Endothelial cell of umbilical vein (primary cell): Measurements from ENCODE around the gene KIF6. TPM values are rescaled to one million over a fixed set of nuclear protein-coding genes. Genes with fewer than 3 reads are reported as not detected.

Source experiments
- BruUV-seq: library from RNA; stranded (reverse); fragments of 400-500 nt; replicated peaks from 2 replicates; lab custom pipeline; 2021; lab: Mats Ljungman, UMichigan
- CTCF ChIA-PET: fragments of 300-600, 350-600 bp; sonication (Branson Sonifier 250); formaldehyde crosslinking; loops from one replicate; lab custom pipeline; 2021; ENCODE audit warnings: antibody characterized with exemption, inconsistent platforms; lab: Charles Lee
- POLR2A ChIA-PET: fragments of 300-600, 350-600 bp; sonication (Branson Sonifier 250); formaldehyde crosslinking; loops from one replicate; lab custom pipeline; 2021; ENCODE audit warnings: antibody characterized with exemption, inconsistent platforms; lab: Charles Lee
- DNase-seq: peaks from one replicate; pipeline ENCODE4 v3.0.0-alpha.2; 2011; ENCODE audit warnings: low read depth, low spot score
- FAIRE-seq: peaks from 2 replicates; lab custom pipeline; 2011; peaks lifted over from hg19 to GRCh38; lab: Jason Lieb, UNC
- H2AFZ ChIP-seq: 2 replicates; pipeline ENCODE4 v1.6.0; 2012; ENCODE audit warnings: low read depth, low read length, control low read depth, inconsistent platforms
- H3K27ac ChIP-seq: 2 replicates; pipeline ENCODE4 v1.5.1; 2011; ENCODE audit warnings: low read depth, mild to moderate bottlenecking, control low read depth, low read length, moderate library complexity; ENCODE audit not compliant: insufficient read depth
- H3K27me3 ChIP-seq, 2 experiments: 2 replicates each; pipeline versions ENCODE4 v1.6.0 to v1.6.1; 2011; ENCODE audit warnings: low read length in 2 of 2, mixed read lengths in 1 of 2; ENCODE audit not compliant: control insufficient read depth in 2 of 2, insufficient read depth in 2 of 2
- H3K36me3 ChIP-seq, 2 experiments: 2 replicates in 1 of 2; 3 replicates in 1 of 2; pipeline ENCODE4 v1.5.1; 2011; ENCODE audit warnings: low read length in 2 of 2, mild to moderate bottlenecking in 1 of 2, moderate library complexity in 1 of 2; ENCODE audit not compliant: control insufficient read depth in 2 of 2, insufficient read depth in 2 of 2; ENCODE audit errors: extremely low read depth in 1 of 2
- H3K4me1 ChIP-seq: 3 replicates; pipeline ENCODE4 v1.5.1; 2011; ENCODE audit warnings: mild to moderate bottlenecking, low read length; ENCODE audit not compliant: control insufficient read depth, insufficient read depth; ENCODE audit errors: extremely low read depth
- H3K4me2 ChIP-seq: 2 replicates; pipeline ENCODE4 v1.6.1; 2011; ENCODE audit warnings: low read length, control low read depth, mixed read lengths; ENCODE audit not compliant: insufficient read depth
- H3K4me3 ChIP-seq, 3 experiments: fragments of 200-600 bp in 1 of 3; sonication (generic), shearing (Covaris generic) in 1 of 3; replicated peaks in 1 of 3; 2 replicates each; pipeline ENCODE4 v1.5.1; 2011 to 2016; ENCODE audit warnings: control low read depth in 3 of 3, low read length in 3 of 3, mild to moderate bottlenecking in 2 of 3, inconsistent platforms in 1 of 3, low read depth in 1 of 3, moderate library complexity in 1 of 3; ENCODE audit not compliant: insufficient read depth in 1 of 3
- H3K79me2 ChIP-seq: 2 replicates; pipeline ENCODE4 v1.6.0; 2012; ENCODE audit warnings: low read length, inconsistent platforms; ENCODE audit not compliant: control insufficient read depth, insufficient read depth
- H3K9ac ChIP-seq: replicated peaks from 2 replicates; pipeline ENCODE3; 2011; ENCODE audit warnings: low read length, control low read depth; ENCODE audit not compliant: insufficient read depth; ENCODE audit errors: extremely low read depth
- H3K9me1 ChIP-seq: replicated peaks from 3 replicates; pipeline ENCODE4 v1.6.0; 2011; ENCODE audit warnings: mild to moderate bottlenecking, low read length; ENCODE audit not compliant: control insufficient read depth, insufficient read depth; ENCODE audit errors: extremely low read depth
- H3K9me3 ChIP-seq: replicated peaks from 2 replicates; pipeline ENCODE4 v1.5.1; 2012; ENCODE audit warnings: low read length, inconsistent platforms; ENCODE audit not compliant: control insufficient read depth, insufficient read depth
- H4K20me1 ChIP-seq: replicated peaks from 2 replicates; pipeline ENCODE3; 2011; ENCODE audit warnings: mild to moderate bottlenecking, low read length; ENCODE audit not compliant: control insufficient read depth, insufficient read depth; ENCODE audit errors: extremely low read depth
- EZH2 ChIP-seq: IDR thresholded peaks from 2 replicates; pipeline ENCODE4 v1.6.1; 2012; ENCODE audit warnings: borderline replicate concordance, low read depth, mild to moderate bottlenecking, moderate library complexity, low read length, inconsistent platforms; ENCODE audit not compliant: severe bottlenecking
- FOS ChIP-seq: IDR thresholded peaks from 2 replicates; pipeline ENCODE4 v1.6.1; 2011; ENCODE audit warnings: mild to moderate bottlenecking, low read length, moderate library complexity, borderline replicate concordance; ENCODE audit not compliant: insufficient read depth
- GATA2 ChIP-seq: IDR thresholded peaks from 2 replicates; pipeline ENCODE4 v1.7.0; 2011; ENCODE audit warnings: low read depth, mild to moderate bottlenecking, moderate library complexity, mixed read lengths, low read length; ENCODE audit not compliant: insufficient read length, insufficient read depth
- JUN ChIP-seq: IDR thresholded peaks from 2 replicates; pipeline ENCODE4 v1.6.1; 2011; ENCODE audit warnings: borderline replicate concordance, low read depth; ENCODE audit not compliant: insufficient read length, insufficient read depth
- MYC ChIP-seq: IDR thresholded peaks from one replicate; pipeline ENCODE4 v1.6.1; 2011; ENCODE audit warnings: mild to moderate bottlenecking, low read depth, low read length
- POLR2A ChIP-seq: IDR thresholded peaks from 2 replicates; pipeline ENCODE4 v1.6.1; 2012; ENCODE audit warnings: low read depth, mild to moderate bottlenecking, control low read depth, low read length
- POLR2AphosphoS5 ChIP-seq: IDR thresholded peaks from 2 replicates; pipeline ENCODE4 v1.6.1; 2012; ENCODE audit warnings: low read depth, mild to moderate bottlenecking, control low read depth, low read length, moderate library complexity; ENCODE audit not compliant: insufficient read depth
- dilution Hi-C: fragments of 300-500 bp; cut with MboI; formaldehyde crosslinking; loops from one replicate; pipeline ENCODE4 v1.15.0; 2019; ENCODE audit warnings: low sequenced_read_pairs; ENCODE audit not compliant: extremely low pct_ligation_motif_present
- intact Hi-C: fragments of 100-400 bp; cut with micrococcal nuclease; formaldehyde crosslinking; loops from one replicate; pipeline ENCODE4 v1.10.0; 2022
- polyA plus RNA-seq, 4 experiments: library from polyadenylated mRNA; depleted of rRNA in 3 of 4; stranded (reverse) in 3 of 4; unstranded in 1 of 4; fragments of >200 nt; gene quantifications; 2 replicates each; pipeline versions ENCODE4 v1.2.1 to v1.2.3, GENCODE V29; 2011 to 2012; ENCODE audit warnings: missing spikeins in 1 of 4
- total RNA-seq: library from RNA; stranded (reverse); gene quantifications from 2 replicates; pipeline ENCODE4 v1.2.3, GENCODE V29; 2021
- TF ChIP-seq, protein P1 (sequence below), 2 donors: IDR thresholded peaks; 1 replicate in 1 of 2; 2 replicates in 1 of 2; pipeline ENCODE4 v1.5.1; 2011; ENCODE audit warnings: low read length in 2 of 2, mild to moderate bottlenecking in 2 of 2, moderate library complexity in 2 of 2, control low read depth in 1 of 2, inconsistent platforms in 1 of 2, low read depth in 1 of 2; ENCODE audit not compliant: insufficient read depth in 1 of 2; ENCODE audit errors: extremely low read depth in 1 of 2
- TF ChIP-seq, protein P2 (sequence below): IDR thresholded peaks from 2 replicates; pipeline ENCODE4 v1.6.1; 2011; ENCODE audit not compliant: insufficient read depth, insufficient read length

Gene KIF6
- total and polyA plus RNA-seq, 2 donors (not counting 3 experiments of a cell fraction or from before 2014, with no cell fraction given) = not detected

DNA sequence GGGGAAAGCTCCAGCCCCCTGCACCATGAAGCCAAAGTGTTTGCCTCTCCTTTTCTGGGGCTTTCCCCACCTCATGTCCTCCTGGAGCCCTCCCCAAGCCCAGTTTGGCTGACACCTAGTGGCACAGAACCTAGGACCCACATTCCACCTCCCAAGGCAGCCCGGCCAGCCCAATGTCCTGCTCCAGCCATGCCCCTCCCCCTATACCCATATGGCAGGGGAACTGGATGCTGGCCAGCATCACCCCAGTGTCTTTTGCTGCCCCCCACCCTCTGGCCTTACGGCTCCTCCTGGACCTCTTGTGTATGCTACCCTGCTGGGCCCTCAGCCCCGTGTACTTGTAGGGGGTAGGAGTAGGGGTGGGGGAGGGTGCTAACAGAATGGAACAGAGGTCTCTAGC is 170.1 kb downstream of the KIF6 start:
- Histone ChIP-seq H2AFZ (no peak overlapping the region), H3K4me3 (no peak overlapping the region), H3K27ac (no peak overlapping the region), H3K4me1 (no peaks in the 10 kb centered on the region), H3K9me3 (peaks cover 1% of the 10 kb centered on the region), H4K20me1 (no peaks in the 10 kb centered on the region), H3K36me3 (no peaks in the 10 kb centered on the region), H3K4me2 (no peak overlapping the region), H3K9me1 (no peaks in the 10 kb centered on the region), H3K79me2 (no peaks in the 10 kb centered on the region), H3K9ac (no peak overlapping the region), H3K27me3 (no peaks in the 10 kb centered on the region)
- POLR2A ChIA-PET = no interaction called here
- no TSS peak for BruUV-seq
- intact Hi-C loops (no loop called here), dilution Hi-C loops (no loop called here)
- CTCF ChIA-PET = no interaction called here
- TF ChIP-seq, protein P1, sequence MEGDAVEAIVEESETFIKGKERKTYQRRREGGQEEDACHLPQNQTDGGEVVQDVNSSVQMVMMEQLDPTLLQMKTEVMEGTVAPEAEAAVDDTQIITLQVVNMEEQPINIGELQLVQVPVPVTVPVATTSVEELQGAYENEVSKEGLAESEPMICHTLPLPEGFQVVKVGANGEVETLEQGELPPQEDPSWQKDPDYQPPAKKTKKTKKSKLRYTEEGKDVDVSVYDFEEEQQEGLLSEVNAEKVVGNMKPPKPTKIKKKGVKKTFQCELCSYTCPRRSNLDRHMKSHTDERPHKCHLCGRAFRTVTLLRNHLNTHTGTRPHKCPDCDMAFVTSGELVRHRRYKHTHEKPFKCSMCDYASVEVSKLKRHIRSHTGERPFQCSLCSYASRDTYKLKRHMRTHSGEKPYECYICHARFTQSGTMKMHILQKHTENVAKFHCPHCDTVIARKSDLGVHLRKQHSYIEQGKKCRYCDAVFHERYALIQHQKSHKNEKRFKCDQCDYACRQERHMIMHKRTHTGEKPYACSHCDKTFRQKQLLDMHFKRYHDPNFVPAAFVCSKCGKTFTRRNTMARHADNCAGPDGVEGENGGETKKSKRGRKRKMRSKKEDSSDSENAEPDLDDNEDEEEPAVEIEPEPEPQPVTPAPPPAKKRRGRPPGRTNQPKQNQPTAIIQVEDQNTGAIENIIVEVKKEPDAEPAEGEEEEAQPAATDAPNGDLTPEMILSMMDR (IDR thresholded peaks at IDR 0.05; ENCODE audit: extremely low read depth in 1 of 2, insufficient read depth in 1 of 2, low read depth in 1 of 2, low read length in 2 of 2) = no peak
- no peak for TF ChIP-seq MYC
- no peak for TF ChIP-seq EZH2
- TF ChIP-seq GATA2 = no peak
- TF ChIP-seq POLR2AphosphoS5 = no peak
- no peak for TF ChIP-seq POLR2A
- no peak for TF ChIP-seq FOS
- TF ChIP-seq JUN = no peak
- TF ChIP-seq, protein P2, sequence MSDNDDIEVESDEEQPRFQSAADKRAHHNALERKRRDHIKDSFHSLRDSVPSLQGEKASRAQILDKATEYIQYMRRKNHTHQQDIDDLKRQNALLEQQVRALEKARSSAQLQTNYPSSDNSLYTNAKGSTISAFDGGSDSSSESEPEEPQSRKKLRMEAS = no peak
- no peak for FAIRE-seq
- no peak for DNase-seq
